H7 (cell line): ENCODE measurements around the gene ANXA9. TPM values are rescaled to one million over a fixed set of nuclear protein-coding genes. Genes with fewer than 3 reads are reported as not detected.
A peak's percentile ranks its signal among the peaks of the same experiment; 100 is the strongest.

Source experiments
- DNase-seq: peaks from one replicate; pipeline ENCODE4 v3.0.0; 2012
- H3K27me3 ChIP-seq: 2 replicates; pipeline ENCODE4 v1.6.0; 2011; ENCODE audit warnings: mild to moderate bottlenecking, low read length; ENCODE audit not compliant: control insufficient read depth, insufficient read depth
- H3K36me3 ChIP-seq: replicated peaks from 2 replicates; pipeline ENCODE4 v1.5.1; 2011; ENCODE audit warnings: low read length; ENCODE audit not compliant: control insufficient read depth, insufficient read depth
- H3K4me3 ChIP-seq: 2 replicates; pipeline ENCODE4 v1.5.1; 2011; ENCODE audit warnings: low read depth, mild to moderate bottlenecking, control low read depth, low read length, moderate library complexity; ENCODE audit not compliant: insufficient read depth
- total RNA-seq: library from RNA; depleted of rRNA; stranded (reverse); fragments of >200 nt; shearing (Covaris generic); gene quantifications from 2 replicates; pipeline ENCODE4 v1.2.3, GENCODE V29; 2014; rRNA removed

Gene ANXA9
- total RNA-seq, result 0.62 and 1.6 TPM in 2 replicates

- Histone ChIP-seq H3K27me3 (no peaks in the 10 kb centered on the region), H3K36me3 (no peaks in the 10 kb centered on the region), H3K4me3 (no peak within 1 kb of the TSS)
- peak; percentile 63 for DNase-seq
Measured at GRCh38 chr1:150981805-150982712, at the start of gene ANXA9. Gene ANXA9, plus strand, starts transcription at chr1:150982292. Its CDS starts 814 bp downstream, at chr1:150983106.

GRCh38 chr1:150944856-150945255 is 37.2 kb upstream of the ANXA9 start:
- H3K36me3 ChIP-seq, result peaks cover 43% of the 10 kb centered on the region

GRCh38 chr1:150954708-150955107 is 27.4 kb upstream of the ANXA9 start:
- DNase-seq, result no peak
- peaks cover 26% of the 10 kb centered on the region for H3K36me3 ChIP-seq
- H3K27me3 ChIP-seq, result no peaks in the 10 kb centered on the region
- H3K4me3 ChIP-seq, result no peak overlapping the region

More at GRCh38 chr1:150944856-150945255, 37.2 kb upstream of the ANXA9 start:
- no peaks in the 10 kb centered on the region for H3K27me3 ChIP-seq
- no peak for DNase-seq
- no peak overlapping the region for H3K4me3 ChIP-seq

GRCh38 chr1:150955280-150955679 is 26.8 kb upstream of the ANXA9 start:
- H3K27me3 ChIP-seq, result no peaks in the 10 kb centered on the region
- DNase-seq, result no peak
- no peak overlapping the region for H3K4me3 ChIP-seq
- H3K36me3 ChIP-seq, result peaks cover 27% of the 10 kb centered on the region

GRCh38 chr1:150957666-150958065 is 24.4 kb upstream of the ANXA9 start:
- no peaks in the 10 kb centered on the region for H3K27me3 ChIP-seq
- peaks cover 26% of the 10 kb centered on the region for H3K36me3 ChIP-seq
- no peak overlapping the region for H3K4me3 ChIP-seq
- no peak for DNase-seq

- Histone ChIP-seq H3K36me3 (peaks cover 42% of the 10 kb centered on the region), H3K4me3 (no peak overlapping the region), H3K27me3 (no peaks in the 10 kb centered on the region)
- DNase-seq, result no peak
Measured at GRCh38 chr1:150960646-150961045, 21.4 kb upstream of the ANXA9 start.

GRCh38 chr1:150961756-150962155 is 20.3 kb upstream of the ANXA9 start:
- Histone ChIP-seq H3K4me3 (no peak overlapping the region), H3K36me3 (peaks cover 53% of the 10 kb centered on the region)

GRCh38 chr1:150963321-150964163 is 18.6 kb upstream of the ANXA9 start:
- Histone ChIP-seq H3K4me3 (no peak overlapping the region), H3K27me3 (no peaks in the 10 kb centered on the region), H3K36me3 (peaks cover 64% of the 10 kb centered on the region)
- DNase-seq, result peak; percentile 8

More at GRCh38 chr1:150961756-150962155, 20.3 kb upstream of the ANXA9 start:
- DNase-seq, result peak; percentile 5
- H3K27me3 ChIP-seq, result no peaks in the 10 kb centered on the region

- no peaks in the 10 kb centered on the region for H3K27me3 ChIP-seq
- peaks cover 66% of the 10 kb centered on the region for H3K36me3 ChIP-seq
- no peak for DNase-seq
- H3K4me3 ChIP-seq, result no peak overlapping the region
Measured at GRCh38 chr1:150964164-150964489, 18.0 kb upstream of the ANXA9 start.

GRCh38 chr1:150965605-150966004 is 16.5 kb upstream of the ANXA9 start:
- no peaks in the 10 kb centered on the region for H3K27me3 ChIP-seq
- H3K4me3 ChIP-seq, result no peak overlapping the region
- peaks cover 59% of the 10 kb centered on the region for H3K36me3 ChIP-seq
- no peak for DNase-seq

- H3K4me3 ChIP-seq, result no peak overlapping the region
- no peaks in the 10 kb centered on the region for H3K27me3 ChIP-seq
- H3K36me3 ChIP-seq, result peaks cover 56% of the 10 kb centered on the region
- DNase-seq, result peak; percentile 26
Measured at GRCh38 chr1:150966011-150966410, 16.1 kb upstream of the ANXA9 start.

GRCh38 chr1:150967936-150968335 is 14.2 kb upstream of the ANXA9 start:
- H3K36me3 ChIP-seq, result peaks cover 47% of the 10 kb centered on the region
- H3K27me3 ChIP-seq, result no peaks in the 10 kb centered on the region
- peak; percentile 8 for DNase-seq
- H3K4me3 ChIP-seq, result no peak overlapping the region

- no peaks in the 10 kb centered on the region for H3K27me3 ChIP-seq
- no peak overlapping the region for H3K4me3 ChIP-seq
- DNase-seq, result no peak
- H3K36me3 ChIP-seq, result peaks cover 44% of the 10 kb centered on the region
Measured at GRCh38 chr1:150968491-150968890, 13.6 kb upstream of the ANXA9 start.

GRCh38 chr1:150969626-150970025 is 12.5 kb upstream of the ANXA9 start:
- peaks cover 32% of the 10 kb centered on the region for H3K36me3 ChIP-seq
- no peaks in the 10 kb centered on the region for H3K27me3 ChIP-seq
- DNase-seq, result no peak
- no peak overlapping the region for H3K4me3 ChIP-seq
